Loucy (cell line): ENCODE measurements around the gene TSFM.
A peak's percentile ranks its signal among the peaks of the same experiment; 100 is the strongest.

Experiments used
- H2AFZ ChIP-seq: fragments of 200-600 bp; sonication (generic); 2 replicates; pipeline ENCODE4 v1.6.0; 2016; ENCODE audit warnings: antibody characterized with exemption, mild to moderate bottlenecking, low read length, moderate library complexity
- H3F3A ChIP-seq: fragments of 200-600 bp; 2 replicates; pipeline ENCODE4 v1.6.0; 2016; ENCODE audit warnings: antibody characterized with exemption, low read depth, mild to moderate bottlenecking
- H3K27me3 ChIP-seq: fragments of 200-600 bp; sonication (generic); 2 replicates; pipeline ENCODE4 v1.6.1; 2014; ENCODE audit warnings: low read length, mild to moderate bottlenecking; ENCODE audit not compliant: insufficient read depth, poor library complexity, severe bottlenecking
- H3K36me3 ChIP-seq: fragments of 200-600 bp; sonication (generic); 2 replicates; pipeline ENCODE4 v1.6.1; 2016; ENCODE audit warnings: low read length; ENCODE audit not compliant: insufficient read depth
- H3K4me1 ChIP-seq: fragments of 200-600 bp; sonication (generic); 2 replicates; pipeline ENCODE4 v1.5.1; 2014; ENCODE audit warnings: low read length, mild to moderate bottlenecking; ENCODE audit not compliant: insufficient read depth, poor library complexity, severe bottlenecking
- H3K4me2 ChIP-seq: fragments of 200-600 bp; sonication (generic); 2 replicates; pipeline ENCODE4 v1.6.0; 2014; ENCODE audit warnings: antibody characterized with exemption, low read length, low read depth, mild to moderate bottlenecking; ENCODE audit not compliant: poor library complexity, severe bottlenecking
- H3K4me3 ChIP-seq: fragments of 200-600 bp; sonication (generic); 2 replicates; pipeline ENCODE4 v1.5.1; 2014; ENCODE audit warnings: low read length, mild to moderate bottlenecking, mixed read lengths; ENCODE audit not compliant: poor library complexity, severe bottlenecking
- H3K79me2 ChIP-seq: fragments of 200-600 bp; sonication (generic); 2 replicates; pipeline ENCODE4 v1.6.1; 2014; ENCODE audit warnings: low read length; ENCODE audit not compliant: insufficient read depth
- H3K9ac ChIP-seq: fragments of 200-600 bp; sonication (generic); 2 replicates; pipeline ENCODE4 v1.6.0; 2014; ENCODE audit warnings: mild to moderate bottlenecking, low read depth, low read length, moderate library complexity; ENCODE audit not compliant: poor library complexity, severe bottlenecking
- H3K9me2 ChIP-seq: fragments of 200-600 bp; sonication (generic); replicated peaks from 2 replicates; pipeline ENCODE4 v1.6.1; 2016; ENCODE audit warnings: low read depth, low read length, mixed read lengths
- H3K9me3 ChIP-seq: fragments of 200-600 bp; sonication (generic); 2 replicates; pipeline ENCODE4 v1.6.1; 2014; ENCODE audit warnings: mild to moderate bottlenecking, antibody characterized with exemption, low read length, low read depth; ENCODE audit not compliant: insufficient read depth
- H4K20me1 ChIP-seq: fragments of 200-600 bp; sonication (generic); 2 replicates; pipeline ENCODE4 v1.6.0; 2014; ENCODE audit warnings: antibody characterized with exemption, low read length, mild to moderate bottlenecking; ENCODE audit not compliant: insufficient read depth, poor library complexity, severe bottlenecking
- EZH2phosphoT487 ChIP-seq: fragments of 200-600 bp; IDR thresholded peaks from 2 replicates; pipeline ENCODE4 v1.6.1; 2018; ENCODE audit warnings: antibody characterized with exemption, mild to moderate bottlenecking, moderate library complexity, borderline replicate concordance
- TF ChIP-seq, protein P1 (sequence below): fragments of 200-600 bp; sonication (generic); conservative IDR thresholded peaks from 2 replicates; pipeline ENCODE4 v1.5.1; 2014; ENCODE audit warnings: mild to moderate bottlenecking, antibody characterized with exemption, low read length

TSFM gene

GRCh38 chr12:57781244-57781643, 1.3 kb upstream of the TSFM start:
- no peaks in the 10 kb centered on the region for H3K9me2 ChIP-seq
- H4K20me1 ChIP-seq, result peaks cover 10% of the 10 kb centered on the region
- H3K27me3 ChIP-seq, result no peaks in the 10 kb centered on the region
- H3K4me1 ChIP-seq, result peaks cover 25% of the 10 kb centered on the region
- H3K4me2 ChIP-seq, result peak overlapping the region; percentile 85
- no peaks in the 10 kb centered on the region for H3F3A ChIP-seq
- TF ChIP-seq, protein P1, sequence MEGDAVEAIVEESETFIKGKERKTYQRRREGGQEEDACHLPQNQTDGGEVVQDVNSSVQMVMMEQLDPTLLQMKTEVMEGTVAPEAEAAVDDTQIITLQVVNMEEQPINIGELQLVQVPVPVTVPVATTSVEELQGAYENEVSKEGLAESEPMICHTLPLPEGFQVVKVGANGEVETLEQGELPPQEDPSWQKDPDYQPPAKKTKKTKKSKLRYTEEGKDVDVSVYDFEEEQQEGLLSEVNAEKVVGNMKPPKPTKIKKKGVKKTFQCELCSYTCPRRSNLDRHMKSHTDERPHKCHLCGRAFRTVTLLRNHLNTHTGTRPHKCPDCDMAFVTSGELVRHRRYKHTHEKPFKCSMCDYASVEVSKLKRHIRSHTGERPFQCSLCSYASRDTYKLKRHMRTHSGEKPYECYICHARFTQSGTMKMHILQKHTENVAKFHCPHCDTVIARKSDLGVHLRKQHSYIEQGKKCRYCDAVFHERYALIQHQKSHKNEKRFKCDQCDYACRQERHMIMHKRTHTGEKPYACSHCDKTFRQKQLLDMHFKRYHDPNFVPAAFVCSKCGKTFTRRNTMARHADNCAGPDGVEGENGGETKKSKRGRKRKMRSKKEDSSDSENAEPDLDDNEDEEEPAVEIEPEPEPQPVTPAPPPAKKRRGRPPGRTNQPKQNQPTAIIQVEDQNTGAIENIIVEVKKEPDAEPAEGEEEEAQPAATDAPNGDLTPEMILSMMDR, result no peak
- no peak for TF ChIP-seq EZH2phosphoT487
- peaks cover 27% of the 10 kb centered on the region for H3K79me2 ChIP-seq
- H3K4me3 ChIP-seq, result no peak overlapping the region
- no peak overlapping the region for H3K9ac ChIP-seq
- no peaks in the 10 kb centered on the region for H3K9me3 ChIP-seq
- H3K36me3 ChIP-seq, result peaks cover 6% of the 10 kb centered on the region; the same call in 1 of the 2 replicates
- 0 out of 2 replicates have a peak overlapping the region, but pooled peaks have one; percentile 5 for H2AFZ ChIP-seq

- Histone ChIP-seq H3K36me3 (peaks cover 12% of the 10 kb centered on the region; the same call in 1 of the 2 replicates), H3K4me3 (peak overlapping the region; percentile 91), H3K9me3 (no peaks in the 10 kb centered on the region), H3K9me2 (no peaks in the 10 kb centered on the region), H3K79me2 (peaks cover 27% of the 10 kb centered on the region), H3K4me2 (peak overlapping the region; percentile 85), H3K9ac (no peak overlapping the region), H3K27me3 (no peaks in the 10 kb centered on the region), H2AFZ (0 out of 2 replicates have a peak overlapping the region, but pooled peaks have one; percentile 48), H3F3A (no peaks in the 10 kb centered on the region), H3K4me1 (peaks cover 25% of the 10 kb centered on the region), H4K20me1 (peaks cover 13% of the 10 kb centered on the region)
- TF ChIP-seq EZH2phosphoT487, result no peak
- TF ChIP-seq, protein P1, result no peak
Observed at GRCh38 chr12:57781801-57782200, 786 bp upstream of the TSFM start.

DNA sequence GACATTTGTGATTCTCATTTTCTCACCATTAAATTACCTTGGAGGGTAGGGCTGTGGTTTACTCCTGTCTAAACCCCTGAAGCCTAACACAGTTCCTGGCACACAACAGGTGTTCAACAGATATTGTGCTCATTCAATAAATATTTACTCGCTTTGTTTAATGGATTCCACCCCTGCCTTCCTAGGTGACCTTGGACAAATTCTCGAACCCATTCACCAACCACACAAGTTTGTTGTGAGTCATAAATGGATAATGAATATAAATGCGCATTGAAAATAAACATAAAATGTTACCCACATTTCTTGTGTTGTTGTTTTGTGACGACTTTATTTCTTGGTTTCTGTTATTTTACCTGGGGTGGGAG, 362 bp upstream of the TSFM start:
- Histone ChIP-seq H3F3A (no peaks in the 10 kb centered on the region), H3K79me2 (peaks cover 30% of the 10 kb centered on the region), H4K20me1 (peaks cover 13% of the 10 kb centered on the region), H3K4me1 (peaks cover 25% of the 10 kb centered on the region), H3K9me2 (no peaks in the 10 kb centered on the region), H3K27me3 (no peaks in the 10 kb centered on the region), H3K9ac (no peak overlapping the region), H3K4me3 (peak overlapping the region; percentile 91), H3K9me3 (no peaks in the 10 kb centered on the region), H3K36me3 (peaks cover 16% of the 10 kb centered on the region; the same call in 1 of the 2 replicates), H2AFZ (peak overlapping the region; percentile 48), H3K4me2 (peak overlapping the region; percentile 85)
- TF ChIP-seq, protein P1, result no peak
- TF ChIP-seq EZH2phosphoT487, result no peak
